ENCODE data around the gene RTEL1.

Gene RTEL1

GRCh38 chr20:63698739-63699465 is 40.8 kb downstream of the RTEL1 start:
- H3K36me3 ChIP-seq (ENCODE audit: insufficient read depth, low read length): peaks cover 68% of the 10 kb centered on the region
- H3K4me2 ChIP-seq (ENCODE audit: insufficient read depth, low read length): no peak overlapping the region
- H3K9ac ChIP-seq (ENCODE audit: low read depth, low read length): no peak overlapping the region
- ATAC-seq (ENCODE audit: insufficient read depth, low read depth): no peak
- no peaks in the 10 kb centered on the region; the same call in none of the 2 replicates for H3K79me2 ChIP-seq (ENCODE audit: insufficient read depth, low read length)
- DNase-seq: no peak
- no peaks in the 10 kb centered on the region for H3K9me3 ChIP-seq (ENCODE audit: insufficient read depth, low read length, severe bottlenecking)
- H2AFZ ChIP-seq (ENCODE audit: low read depth, low read length): no peak overlapping the region
- no peaks in the 10 kb centered on the region for H3K27me3 ChIP-seq (ENCODE audit: insufficient read depth, low read length, poor library complexity)
- H3K27ac ChIP-seq (ENCODE audit: low read length): no peak overlapping the region
- peaks cover 54% of the 10 kb centered on the region for H4K20me1 ChIP-seq (ENCODE audit: insufficient read depth, low read length)
- TF ChIP-seq EZH2 (IDR thresholded peaks at IDR 0.05; ENCODE audit: borderline replicate concordance, low read depth, low read length, severe bottlenecking) (no peak), CTCF (IDR thresholded peaks at IDR 0.05; ENCODE audit: borderline replicate concordance, extremely low read depth, low read length, poor library complexity, severe bottlenecking) (no peak)
- no peaks in the 10 kb centered on the region for H3K4me1 ChIP-seq (ENCODE audit: insufficient read depth, low read length)
- no peak overlapping the region for H3K4me3 ChIP-seq (ENCODE audit: low read depth in 1 of 2, low read length in 2 of 2)

- Histone ChIP-seq H3K36me3 (ENCODE audit: insufficient read depth, low read length) (peaks cover 68% of the 10 kb centered on the region), H3K79me2 (ENCODE audit: insufficient read depth, low read length) (peaks cover 1% of the 10 kb centered on the region), H3K27me3 (ENCODE audit: insufficient read depth, low read length, poor library complexity) (no peaks in the 10 kb centered on the region), H3K4me2 (ENCODE audit: insufficient read depth, low read length) (no peak overlapping the region), H3K4me3 (ENCODE audit: low read depth in 1 of 2, low read length in 2 of 2) (no peak overlapping the region), H3K9ac (ENCODE audit: low read depth, low read length) (no peak overlapping the region), H3K9me3 (ENCODE audit: insufficient read depth, low read length, severe bottlenecking) (no peaks in the 10 kb centered on the region), H3K27ac (ENCODE audit: low read length) (no peak overlapping the region), H2AFZ (ENCODE audit: low read depth, low read length) (no peak overlapping the region), H4K20me1 (ENCODE audit: insufficient read depth, low read length) (peaks cover 62% of the 10 kb centered on the region), H3K4me1 (ENCODE audit: insufficient read depth, low read length) (no peaks in the 10 kb centered on the region)
- ATAC-seq (ENCODE audit: insufficient read depth, low read depth) (no peak), DNase-seq (no peak)
- TF ChIP-seq CTCF (IDR thresholded peaks at IDR 0.05; ENCODE audit: borderline replicate concordance, extremely low read depth, low read length, poor library complexity, severe bottlenecking): no peak
- no peak for TF ChIP-seq EZH2 (IDR thresholded peaks at IDR 0.05; ENCODE audit: borderline replicate concordance, low read depth, low read length, severe bottlenecking)
Observed at GRCh38 chr20:63699466-63700198, 41.5 kb downstream of the RTEL1 start.

- Histone ChIP-seq H2AFZ (ENCODE audit: low read depth, low read length) (no peak overlapping the region), H4K20me1 (ENCODE audit: insufficient read depth, low read length) (peaks cover 70% of the 10 kb centered on the region), H3K9me3 (ENCODE audit: insufficient read depth, low read length, severe bottlenecking) (no peaks in the 10 kb centered on the region), H3K9ac (ENCODE audit: low read depth, low read length) (no peak overlapping the region), H3K4me3 (ENCODE audit: low read depth in 1 of 2, low read length in 2 of 2) (no peak overlapping the region), H3K4me1 (ENCODE audit: insufficient read depth, low read length) (peaks cover 3% of the 10 kb centered on the region; the same call in 1 of the 2 replicates), H3K79me2 (ENCODE audit: insufficient read depth, low read length) (peaks cover 9% of the 10 kb centered on the region), H3K27ac (ENCODE audit: low read length) (no peak overlapping the region), H3K4me2 (ENCODE audit: insufficient read depth, low read length) (no peak overlapping the region), H3K27me3 (ENCODE audit: insufficient read depth, low read length, poor library complexity) (no peaks in the 10 kb centered on the region), H3K36me3 (ENCODE audit: insufficient read depth, low read length) (peaks cover 68% of the 10 kb centered on the region)
- no peak for ATAC-seq (ENCODE audit: insufficient read depth, low read depth)
- TF ChIP-seq CTCF (IDR thresholded peaks at IDR 0.05; ENCODE audit: borderline replicate concordance, extremely low read depth, low read length, poor library complexity, severe bottlenecking) (no peak), EZH2 (IDR thresholded peaks at IDR 0.05; ENCODE audit: borderline replicate concordance, low read depth, low read length, severe bottlenecking) (no peak)
- no peak for DNase-seq
Observed at GRCh38 chr20:63700199-63701050, 42.3 kb downstream of the RTEL1 start.

Measured in DND-41 (cell line).